ENCODE results near the gene HSP90B1. TPM values are rescaled to one million over a fixed set of nuclear protein-coding genes. Genes with fewer than 3 reads are reported as not detected.

Gene HSP90B1
- total and polyA plus RNA-seq, 8 donors: 72.6 to 515 (median 308) TPM

- H3K36me3 ChIP-seq: peaks cover 43 to 71% (median 70%) of the 10 kb centered on the region in 4 donors
- H3K4me1 ChIP-seq: peaks cover 12 to 35% (median 27%) of the 10 kb centered on the region in 4 donors
- H3K9me3 ChIP-seq: no peaks in the 10 kb centered on the region
- H3K4me3 ChIP-seq: no peak overlapping the region
- 33 to 88% (median 48%) methylated on average over 1 of the region's 1 CpG for WGBS, 5 donors
- no peaks in the 10 kb centered on the region for H3K27me3 ChIP-seq
- DNase-seq: no peak
- intact Hi-C loops (cut with DNase I; ENCODE audit: low total_unique reads): no loop called here
- no peak for TF ChIP-seq POLR2AphosphoS5 (IDR thresholded peaks at IDR 0.05)
- no peak for TF ChIP-seq EP300 (IDR thresholded peaks at IDR 0.05)
- no peak for TF ChIP-seq POLR2A (IDR thresholded peaks at IDR 0.05)
- TF ChIP-seq CTCF (IDR thresholded peaks at IDR 0.05): no peak
- no peak overlapping the region for H3K27ac ChIP-seq
Measured at GRCh38 chr12:103952497-103952896, 22.3 kb downstream of the HSP90B1 start.

- H3K27ac ChIP-seq: peak overlapping the region; percentile 84 to 91 (median 86)
- peaks cover 23 to 37% (median 36%) of the 10 kb centered on the region in 4 donors for H3K36me3 ChIP-seq
- H3K9me3 ChIP-seq: no peaks in the 10 kb centered on the region
- 14 to 21% (median 17%) methylated on average over 7 of the region's 7 CpGs for WGBS, 5 donors
- no peak for TF ChIP-seq EP300 (IDR thresholded peaks at IDR 0.05)
- no peak for TF ChIP-seq POLR2AphosphoS5 (IDR thresholded peaks at IDR 0.05)
- no peak for TF ChIP-seq CTCF (IDR thresholded peaks at IDR 0.05)
- TF ChIP-seq POLR2A (IDR thresholded peaks at IDR 0.05): no peak
- intact Hi-C loops (cut with DNase I; ENCODE audit: low total_unique reads): no loop called here
- peak in 1 of 2 donors; percentile 11 for DNase-seq
- H3K4me3 ChIP-seq: peak overlapping the region; percentile 59 to 89 (median 72)
- H3K4me1 ChIP-seq: peaks cover 12 to 41% (median 31%) of the 10 kb centered on the region in 4 donors
- H3K27me3 ChIP-seq: no peaks in the 10 kb centered on the region
Measured at GRCh38 chr12:103955811-103956508, 25.8 kb downstream of the HSP90B1 start.

- peak overlapping the region; percentile 59 to 89 (median 72) for H3K4me3 ChIP-seq
- intact Hi-C loops (cut with DNase I; ENCODE audit: low total_unique reads): no loop called here
- H3K27ac ChIP-seq: peak overlapping the region; percentile 84 to 91 (median 86)
- no peaks in the 10 kb centered on the region for H3K27me3 ChIP-seq
- no peak for TF ChIP-seq POLR2AphosphoS5 (IDR thresholded peaks at IDR 0.05)
- no peak for TF ChIP-seq EP300 (IDR thresholded peaks at IDR 0.05)
- TF ChIP-seq CTCF (IDR thresholded peaks at IDR 0.05): no peak
- TF ChIP-seq POLR2A (IDR thresholded peaks at IDR 0.05): no peak
- 0 to 1% (median 0%) methylated on average over 14 to 31 of the region's 31 CpGs for WGBS, 5 donors
- H3K36me3 ChIP-seq: peaks cover 17 to 30% (median 30%) of the 10 kb centered on the region in 4 donors
- no peak for DNase-seq
- H3K4me1 ChIP-seq: peaks cover 12 to 41% (median 31%) of the 10 kb centered on the region in 4 donors
- no peaks in the 10 kb centered on the region for H3K9me3 ChIP-seq
Measured at GRCh38 chr12:103956509-103957027, 26.4 kb downstream of the HSP90B1 start.

GRCh38 chr12:103957865-103958388 is 27.7 kb downstream of the HSP90B1 start:
- Histone ChIP-seq H3K4me3 (peak overlapping the region; percentile 59 to 89 (median 72)), H3K36me3 (peaks cover 10 to 17% (median 16%) of the 10 kb centered on the region in 4 donors), H3K4me1 (peaks cover 12 to 47% (median 31%) of the 10 kb centered on the region in 4 donors), H3K27me3 (no peaks in the 10 kb centered on the region), H3K27ac (peak overlapping the region; percentile 84 to 91 (median 86)), H3K9me3 (no peaks in the 10 kb centered on the region)
- 85 to 95% (median 88%) methylated on average over 7 of the region's 7 CpGs for WGBS, 5 donors
- DNase-seq: no peak
- intact Hi-C loops (cut with DNase I; ENCODE audit: low total_unique reads): no loop called here
- TF ChIP-seq CTCF (IDR thresholded peaks at IDR 0.05) (no peak), POLR2AphosphoS5 (IDR thresholded peaks at IDR 0.05) (no peak), EP300 (IDR thresholded peaks at IDR 0.05) (no peak), POLR2A (IDR thresholded peaks at IDR 0.05) (no peak)

Measured in stomach (tissue), 9 donors.